NCI-H128 (cell line): ENCODE measurements around the gene ZCCHC2.

Experiments
- DNase-seq: peaks from one replicate; lab custom pipeline; 2025; ENCODE audit not compliant: unreplicated experiment; lab: John Stamatoyannopoulos, UW

The ZCCHC2 gene

GRCh38 chr18:62510789-62511188 lies 12.0 kb upstream of the ZCCHC2 start:
- DNase-seq, result no peak

GRCh38 chr18:62512532-62512931 lies 10.3 kb upstream of the ZCCHC2 start:
- DNase-seq, result no peak

GRCh38 chr18:62512996-62513395 lies 9.8 kb upstream of the ZCCHC2 start:
- no peak for DNase-seq

- DNase-seq, result no peak
These were observed 8.3 kb upstream of the ZCCHC2 start for GRCh38 chr18:62514570-62514969.

GRCh38 chr18:62516242-62516641 lies 6.6 kb upstream of the ZCCHC2 start:
- no peak for DNase-seq

GRCh38 chr18:62518460-62519375 lies 4.1 kb upstream of the ZCCHC2 start:
- no peak for DNase-seq

- no peak for DNase-seq
These were observed 3.1 kb upstream of the ZCCHC2 start for GRCh38 chr18:62519684-62520083.

- DNase-seq, result no peak
These were observed 1.7 kb upstream of the ZCCHC2 start for GRCh38 chr18:62521082-62521481.

- no peak for DNase-seq
These were observed 1.2 kb upstream of the ZCCHC2 start for GRCh38 chr18:62521593-62521992.

GRCh38 chr18:62522178-62522503 lies 684 bp upstream of the ZCCHC2 start:
- no peak for DNase-seq

- DNase-seq, result no peak
These were observed 397 bp downstream of the ZCCHC2 start for GRCh38 chr18:62523255-62523588.

- DNase-seq, result peak; percentile 26
These were observed 1.0 kb downstream of the ZCCHC2 start for GRCh38 chr18:62523631-62524439.

GRCh38 chr18:62524440-62525200 lies 1.8 kb downstream of the ZCCHC2 start:
- DNase-seq, result peak; percentile 59

- no peak for DNase-seq
These were observed 2.8 kb downstream of the ZCCHC2 start for GRCh38 chr18:62525608-62526007.

- peak; percentile 59 for DNase-seq
These were observed 3.5 kb downstream of the ZCCHC2 start for GRCh38 chr18:62526098-62527025.

- no peak for DNase-seq
These were observed 6.8 kb downstream of the ZCCHC2 start for GRCh38 chr18:62529597-62529996.

GRCh38 chr18:62531078-62531477 lies 8.3 kb downstream of the ZCCHC2 start:
- DNase-seq, result no peak

GRCh38 chr18:62531931-62532330 lies 9.1 kb downstream of the ZCCHC2 start:
- no peak for DNase-seq

- DNase-seq, result no peak
These were observed 13.2 kb downstream of the ZCCHC2 start for GRCh38 chr18:62536005-62536404.

- no peak for DNase-seq
These were observed 14.4 kb downstream of the ZCCHC2 start for GRCh38 chr18:62537042-62537894.
